GM06990 (cell line): ENCODE measurements around the gene ACER3.

Experiments
- DNase-seq: peaks from one replicate; pipeline ENCODE4 v3.0.0-alpha.2; 2011; ENCODE audit not compliant: insufficient read length; ENCODE audit errors: extremely low read depth
- H3K27me3 ChIP-seq: replicated peaks from 2 replicates; pipeline ENCODE4 v1.6.0; 2011; ENCODE audit warnings: low read length; ENCODE audit not compliant: control insufficient read depth, insufficient read depth
- H3K36me3 ChIP-seq: 2 replicates; pipeline ENCODE4 v1.5.1; 2011; ENCODE audit warnings: low read length; ENCODE audit not compliant: control insufficient read depth, insufficient read depth
- H3K4me3 ChIP-seq: replicated peaks from 2 replicates; pipeline ENCODE4 v1.5.1; 2011; ENCODE audit warnings: low read depth, mild to moderate bottlenecking, control low read depth, low read length
- CTCF ChIP-seq: IDR thresholded peaks from 2 replicates; pipeline ENCODE4 v1.5.1; 2011; ENCODE audit warnings: low read length, control low read depth, mild to moderate bottlenecking, inconsistent platforms; ENCODE audit not compliant: insufficient read depth, poor library complexity, severe bottlenecking

Gene ACER3

GRCh38 chr11:77037057-77037456 lies 176.3 kb downstream of the ACER3 start:
- Histone ChIP-seq H3K27me3 (no peaks in the 10 kb centered on the region; the same call in 1 of the 2 replicates), H3K36me3 (no peaks in the 10 kb centered on the region), H3K4me3 (no peak overlapping the region)
- DNase-seq = no peak
- no peak for TF ChIP-seq CTCF

- no peak for DNase-seq
- Histone ChIP-seq H3K27me3 (no peaks in the 10 kb centered on the region; the same call in 1 of the 2 replicates), H3K36me3 (no peaks in the 10 kb centered on the region), H3K4me3 (no peak overlapping the region)
- TF ChIP-seq CTCF = no peak
Observed at GRCh38 chr11:77038029-77038824, 177.5 kb downstream of the ACER3 start.

- Histone ChIP-seq H3K27me3 (no peaks in the 10 kb centered on the region; the same call in 1 of the 2 replicates), H3K4me3 (no peak overlapping the region), H3K36me3 (no peaks in the 10 kb centered on the region)
- DNase-seq = peak; percentile 23
- no peak for TF ChIP-seq CTCF
Observed at GRCh38 chr11:77038825-77039326, 178.2 kb downstream of the ACER3 start.

- DNase-seq = no peak
- H3K4me3 ChIP-seq = peak overlapping the region; percentile 4; the same call in 1 of the 2 replicates
- no peaks in the 10 kb centered on the region for H3K36me3 ChIP-seq
- no peaks in the 10 kb centered on the region; the same call in none of the 2 replicates for H3K27me3 ChIP-seq
- TF ChIP-seq CTCF = peak; percentile 61
Observed at GRCh38 chr11:77039491-77040400, 179.0 kb downstream of the ACER3 start.

- no peak for TF ChIP-seq CTCF
- no peaks in the 10 kb centered on the region for H3K36me3 ChIP-seq
- no peaks in the 10 kb centered on the region; the same call in none of the 2 replicates for H3K27me3 ChIP-seq
- H3K4me3 ChIP-seq = no peak overlapping the region
- no peak for DNase-seq
Observed at GRCh38 chr11:77040401-77040777, 179.7 kb downstream of the ACER3 start.
